ENCODE measurements around the gene RPL36. TPM values are rescaled to one million over a fixed set of nuclear protein-coding genes. Genes with fewer than 3 reads are reported as not detected.

Gene RPL36
- total RNA-seq (2022) = 951 and 1,003 TPM in 2 replicates
- Bru-seq, nascent RNA = percentile 76 among the genes with signal in this experiment
- percentile 72 among the genes with signal in this experiment for BruChase-seq, experiment 1, labeled RNA remaining after a 2-hour chase
- percentile 75 among the genes with signal in this experiment for BruChase-seq, experiment 2, labeled RNA remaining after a 6-hour chase
- long read RNA-seq, transcript RPL36-202 (3 exons, 556 nt) = minor isoform, 20 of 400 reads
- long read RNA-seq, transcript RPL36-201 (4 exons, 707 nt) = major isoform, 359 of 400 reads
- long read RNA-seq, partial matches to known transcripts = 16 of 400 reads
- long read RNA-seq, other reads (novel, unspliced or antisense) = 3 of 400 reads

DNA sequence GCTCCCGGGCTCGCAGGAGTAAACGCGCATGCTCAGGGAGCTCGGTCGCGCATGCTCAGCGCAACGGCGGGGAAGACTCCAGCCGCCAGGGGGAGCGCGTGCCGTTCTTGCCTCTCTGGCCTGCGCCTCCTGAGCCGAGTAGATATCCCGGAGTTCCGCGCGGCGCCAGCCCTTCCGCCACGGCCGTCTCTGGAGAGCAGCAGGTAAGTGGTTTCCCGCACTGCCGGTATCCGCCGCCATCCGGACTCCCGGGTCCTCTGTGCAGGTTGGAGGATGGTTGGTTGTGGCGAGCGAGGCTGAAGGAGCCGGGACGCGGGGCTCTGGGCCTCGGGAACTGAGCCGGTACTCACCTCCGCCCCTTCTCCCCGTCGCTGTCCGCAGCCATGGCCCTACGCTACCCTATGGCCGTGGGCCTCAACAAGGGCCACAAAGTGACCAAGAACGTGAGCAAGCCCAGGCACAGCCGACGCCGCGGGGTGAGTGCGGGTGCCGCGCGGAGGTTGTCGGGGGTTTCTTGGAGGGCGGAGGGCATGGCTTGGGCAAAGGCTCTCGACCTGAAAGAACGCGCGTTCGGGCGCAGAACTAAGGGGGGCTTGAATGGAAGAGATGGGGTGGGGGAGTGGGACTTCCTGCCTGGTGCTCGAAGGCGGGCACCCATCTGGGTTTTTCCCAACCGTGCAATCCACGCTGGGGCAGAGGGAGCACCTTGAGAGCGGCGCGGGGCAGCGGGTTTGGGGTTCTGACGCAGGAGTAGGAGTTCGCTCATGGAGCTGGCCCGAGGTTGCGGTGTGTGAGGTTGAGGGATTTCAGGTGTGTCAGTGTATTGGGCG is at the start of gene RPL36:
Gene RPL36, plus strand, starts transcription at position 171 of the 830 bp plus-strand sequence. Its CDS starts 213 bp downstream, at position 384.
- CTCF ChIA-PET = interaction anchor here (0.7 to 1.5 kb wide), 7 partner anchors 18 to 114 kb away, joined by 3 to 9 read pairs (median 4); partner anchors contain the start of genes CATSPERD, SAFB and SAFB2
- Histone ChIP-seq H3K4me1 (no peaks in the 10 kb centered on the region), H3K9me3 (no peaks in the 10 kb centered on the region), H3K36me3 (ENCODE audit: control insufficient read depth, insufficient read depth, low read length) (peaks cover 7% of the 10 kb centered on the region), H3K4me3 (ENCODE audit: low read depth, low read length) (peak within 1 kb of the TSS; percentile 90), H3K27me3 (replicated peaks; ENCODE audit: control insufficient read depth, insufficient read depth, low read length) (no peaks in the 10 kb centered on the region)
- intact Hi-C loops (cut with micrococcal nuclease; ENCODE audit: unreplicated experiment) = no loop called here
- Mint-ChIP-seq H3K27me3 (ENCODE audit: insufficient read depth, unreplicated experiment) (no peaks in the 10 kb centered on the region), H3K27ac (ENCODE audit: unreplicated experiment) (peak within 1 kb of the TSS; percentile 97), H3K36me3 (ENCODE audit: insufficient read depth, unreplicated experiment) (peaks cover 58% of the 10 kb centered on the region), H3K9me3 (ENCODE audit: unreplicated experiment) (no peaks in the 10 kb centered on the region), H3K4me3 (ENCODE audit: unreplicated experiment) (peak within 1 kb of the TSS; percentile 99), H3K4me1 (ENCODE audit: low read depth, unreplicated experiment) (no peaks in the 10 kb centered on the region)
- BruUV-seq (replicated peaks) = no TSS peak
- peak; percentile 96 to 98 for DNase-seq
- TF ChIP-seq, protein P1, sequence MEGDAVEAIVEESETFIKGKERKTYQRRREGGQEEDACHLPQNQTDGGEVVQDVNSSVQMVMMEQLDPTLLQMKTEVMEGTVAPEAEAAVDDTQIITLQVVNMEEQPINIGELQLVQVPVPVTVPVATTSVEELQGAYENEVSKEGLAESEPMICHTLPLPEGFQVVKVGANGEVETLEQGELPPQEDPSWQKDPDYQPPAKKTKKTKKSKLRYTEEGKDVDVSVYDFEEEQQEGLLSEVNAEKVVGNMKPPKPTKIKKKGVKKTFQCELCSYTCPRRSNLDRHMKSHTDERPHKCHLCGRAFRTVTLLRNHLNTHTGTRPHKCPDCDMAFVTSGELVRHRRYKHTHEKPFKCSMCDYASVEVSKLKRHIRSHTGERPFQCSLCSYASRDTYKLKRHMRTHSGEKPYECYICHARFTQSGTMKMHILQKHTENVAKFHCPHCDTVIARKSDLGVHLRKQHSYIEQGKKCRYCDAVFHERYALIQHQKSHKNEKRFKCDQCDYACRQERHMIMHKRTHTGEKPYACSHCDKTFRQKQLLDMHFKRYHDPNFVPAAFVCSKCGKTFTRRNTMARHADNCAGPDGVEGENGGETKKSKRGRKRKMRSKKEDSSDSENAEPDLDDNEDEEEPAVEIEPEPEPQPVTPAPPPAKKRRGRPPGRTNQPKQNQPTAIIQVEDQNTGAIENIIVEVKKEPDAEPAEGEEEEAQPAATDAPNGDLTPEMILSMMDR (IDR thresholded peaks at IDR 0.05; ENCODE audit: insufficient read depth in 1 of 2, low read depth in 1 of 2, low read length in 1 of 2, severe bottlenecking in 1 of 2, unreplicated experiment in 1 of 2) = peak; percentile 84 to 89
- POLR2A ChIA-PET = interaction anchor here (0.5 to 2.0 kb wide), 11 partner anchors 15 to 1220 kb away, joined by 3 to 24 read pairs (median 5); partner anchors contain the start of genes CATSPERD, LONP1, SAFB and SAFB2

DNA sequence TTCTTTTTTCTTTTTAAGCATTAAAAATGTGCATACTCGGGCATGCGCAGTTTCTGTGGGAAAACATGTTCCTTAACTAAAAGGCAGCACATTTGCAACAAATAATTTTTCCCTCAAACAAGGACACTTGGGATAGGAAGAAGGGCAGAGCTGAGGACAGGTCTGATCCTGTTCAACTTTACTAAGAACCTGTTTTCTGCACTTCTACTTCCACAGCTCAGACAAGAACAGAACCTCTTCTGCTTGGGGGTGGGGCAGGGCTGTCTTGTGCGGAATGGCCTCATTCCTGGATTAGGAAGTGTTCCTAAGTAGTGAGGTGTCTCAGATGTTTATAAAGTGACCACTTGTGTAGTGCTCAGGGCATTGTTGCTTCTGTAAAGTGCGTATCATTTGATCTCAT is 48.9 kb upstream of the RPL36 start:
- no peak for DNase-seq
- Histone ChIP-seq H3K27me3 (replicated peaks; ENCODE audit: control insufficient read depth, insufficient read depth, low read length) (no peaks in the 10 kb centered on the region), H3K9me3 (no peaks in the 10 kb centered on the region), H3K36me3 (ENCODE audit: control insufficient read depth, insufficient read depth, low read length) (peaks cover 1% of the 10 kb centered on the region; the same call in 1 of the 2 replicates), H3K4me1 (no peaks in the 10 kb centered on the region), H3K4me3 (ENCODE audit: low read depth, low read length) (no peak overlapping the region)
- Mint-ChIP-seq H3K9me3 (ENCODE audit: unreplicated experiment) (no peaks in the 10 kb centered on the region), H3K4me3 (ENCODE audit: unreplicated experiment) (no peak overlapping the region), H3K4me1 (ENCODE audit: low read depth, unreplicated experiment) (no peaks in the 10 kb centered on the region), H3K27ac (ENCODE audit: unreplicated experiment) (no peak overlapping the region), H3K36me3 (ENCODE audit: insufficient read depth, unreplicated experiment) (peaks cover 81% of the 10 kb centered on the region), H3K27me3 (ENCODE audit: insufficient read depth, unreplicated experiment) (no peaks in the 10 kb centered on the region)
- ChIA-PET POLR2A (no interaction called here), CTCF (no interaction called here)
- TF ChIP-seq, protein P1 (IDR thresholded peaks at IDR 0.05; ENCODE audit: insufficient read depth in 1 of 2, low read depth in 1 of 2, low read length in 1 of 2, severe bottlenecking in 1 of 2, unreplicated experiment in 1 of 2) = no peak
- intact Hi-C loops (cut with micrococcal nuclease; ENCODE audit: unreplicated experiment) = no loop called here
- no TSS peak for BruUV-seq (replicated peaks)

DNA sequence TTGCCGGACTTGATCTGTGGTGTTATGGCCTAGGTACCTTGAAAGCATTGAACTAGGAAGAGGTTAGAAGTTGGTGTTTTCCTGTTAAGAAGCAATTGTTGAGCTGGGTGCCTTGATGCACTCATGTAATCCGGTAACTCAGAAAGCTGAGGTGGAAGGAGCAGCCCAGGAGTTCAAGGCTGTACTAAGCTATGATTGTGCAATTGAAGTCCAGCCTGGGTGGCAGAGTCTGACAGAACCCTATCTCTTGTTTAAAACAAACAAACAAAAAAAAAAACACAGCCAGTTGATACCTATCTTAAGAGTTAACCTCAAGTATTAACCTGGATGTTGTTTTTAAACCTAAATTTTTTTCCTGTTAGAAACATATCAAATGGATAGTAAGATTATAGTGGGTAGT is 47.9 kb upstream of the RPL36 start:
- no peaks in the 10 kb centered on the region for H3K9me3 Mint-ChIP-seq (ENCODE audit: unreplicated experiment)
- no peaks in the 10 kb centered on the region for H3K27me3 Mint-ChIP-seq (ENCODE audit: insufficient read depth, unreplicated experiment)
- no TSS peak for BruUV-seq (replicated peaks)
- H3K36me3 Mint-ChIP-seq (ENCODE audit: insufficient read depth, unreplicated experiment) = peaks cover 91% of the 10 kb centered on the region
- TF ChIP-seq, protein P1 (IDR thresholded peaks at IDR 0.05; ENCODE audit: insufficient read depth in 1 of 2, low read depth in 1 of 2, low read length in 1 of 2, severe bottlenecking in 1 of 2, unreplicated experiment in 1 of 2) = no peak
- no peak overlapping the region for H3K4me3 Mint-ChIP-seq (ENCODE audit: unreplicated experiment)
- ChIA-PET CTCF (no interaction called here), POLR2A (no interaction called here)
- no peaks in the 10 kb centered on the region for H3K4me1 ChIP-seq
- no peaks in the 10 kb centered on the region for H3K4me1 Mint-ChIP-seq (ENCODE audit: low read depth, unreplicated experiment)
- no peaks in the 10 kb centered on the region for H3K9me3 ChIP-seq
- peaks cover 1% of the 10 kb centered on the region; the same call in 1 of the 2 replicates for H3K36me3 ChIP-seq (ENCODE audit: control insufficient read depth, insufficient read depth, low read length)
- H3K27me3 ChIP-seq (replicated peaks; ENCODE audit: control insufficient read depth, insufficient read depth, low read length) = no peaks in the 10 kb centered on the region
- no peak for DNase-seq
- H3K27ac Mint-ChIP-seq (ENCODE audit: unreplicated experiment) = no peak overlapping the region
- intact Hi-C loops (cut with micrococcal nuclease; ENCODE audit: unreplicated experiment) = no loop called here
- no peak overlapping the region for H3K4me3 ChIP-seq (ENCODE audit: low read depth, low read length)

Measured in Caco-2 (cell line).